ENCODE data around the gene VAV1. TPM values are rescaled to one million over a fixed set of nuclear protein-coding genes. Genes with fewer than 3 reads are reported as not detected.

VAV1 gene
- total and polyA plus RNA-seq, 2 of the 13 experiments (the other 11 are each of a cell fraction or from before 2014, with no cell fraction given) = not detected

DNA sequence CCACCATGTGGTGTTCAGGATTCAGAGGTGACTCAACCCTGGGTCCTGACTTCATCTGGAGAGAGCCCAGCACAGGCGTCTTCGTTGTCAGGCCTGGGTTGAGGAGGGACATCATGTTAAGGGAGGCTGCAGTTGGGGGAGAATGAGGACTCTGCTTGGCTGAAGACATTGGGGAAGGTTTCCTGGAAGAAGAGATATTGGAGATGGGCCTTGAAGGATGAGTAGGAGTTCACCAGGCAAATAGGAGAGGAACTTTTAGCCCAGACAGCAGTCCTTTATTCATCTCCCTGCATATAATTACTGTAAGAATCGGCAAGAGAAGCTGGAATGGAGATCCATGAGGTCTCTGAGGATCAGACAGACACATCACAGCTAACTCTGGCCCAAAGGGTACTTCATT, 38.9 kb downstream of the VAV1 start (continued):
- TF ChIP-seq, protein P1, sequence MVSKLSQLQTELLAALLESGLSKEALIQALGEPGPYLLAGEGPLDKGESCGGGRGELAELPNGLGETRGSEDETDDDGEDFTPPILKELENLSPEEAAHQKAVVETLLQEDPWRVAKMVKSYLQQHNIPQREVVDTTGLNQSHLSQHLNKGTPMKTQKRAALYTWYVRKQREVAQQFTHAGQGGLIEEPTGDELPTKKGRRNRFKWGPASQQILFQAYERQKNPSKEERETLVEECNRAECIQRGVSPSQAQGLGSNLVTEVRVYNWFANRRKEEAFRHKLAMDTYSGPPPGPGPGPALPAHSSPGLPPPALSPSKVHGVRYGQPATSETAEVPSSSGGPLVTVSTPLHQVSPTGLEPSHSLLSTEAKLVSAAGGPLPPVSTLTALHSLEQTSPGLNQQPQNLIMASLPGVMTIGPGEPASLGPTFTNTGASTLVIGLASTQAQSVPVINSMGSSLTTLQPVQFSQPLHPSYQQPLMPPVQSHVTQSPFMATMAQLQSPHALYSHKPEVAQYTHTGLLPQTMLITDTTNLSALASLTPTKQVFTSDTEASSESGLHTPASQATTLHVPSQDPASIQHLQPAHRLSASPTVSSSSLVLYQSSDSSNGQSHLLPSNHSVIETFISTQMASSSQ (IDR thresholded peaks at IDR 0.05; ENCODE audit: low read depth) = no peak
- TF ChIP-seq, protein P1 (CRISPR knock-in tag; IDR thresholded peaks at IDR 0.05; ENCODE audit: borderline replicate concordance) = no peak
- TF ChIP-seq TEAD3 (CRISPR knock-in tag; optimal IDR thresholded peaks at IDR 0.05; ENCODE audit: borderline replicate concordance) (no peak), ZNF546 (CRISPR knock-in tag; conservative IDR thresholded peaks at IDR 0.05) (no peak), REPIN1 (CRISPR knock-in tag; IDR thresholded peaks at IDR 0.05; ENCODE audit: borderline replicate concordance, low read depth) (no peak), ZNF790 (CRISPR knock-in tag; IDR thresholded peaks at IDR 0.05; ENCODE audit: borderline replicate concordance) (no peak), ZNF512B (CRISPR knock-in tag; IDR thresholded peaks at IDR 0.05; ENCODE audit: borderline replicate concordance) (no peak)
- TF ChIP-seq, protein P2, sequence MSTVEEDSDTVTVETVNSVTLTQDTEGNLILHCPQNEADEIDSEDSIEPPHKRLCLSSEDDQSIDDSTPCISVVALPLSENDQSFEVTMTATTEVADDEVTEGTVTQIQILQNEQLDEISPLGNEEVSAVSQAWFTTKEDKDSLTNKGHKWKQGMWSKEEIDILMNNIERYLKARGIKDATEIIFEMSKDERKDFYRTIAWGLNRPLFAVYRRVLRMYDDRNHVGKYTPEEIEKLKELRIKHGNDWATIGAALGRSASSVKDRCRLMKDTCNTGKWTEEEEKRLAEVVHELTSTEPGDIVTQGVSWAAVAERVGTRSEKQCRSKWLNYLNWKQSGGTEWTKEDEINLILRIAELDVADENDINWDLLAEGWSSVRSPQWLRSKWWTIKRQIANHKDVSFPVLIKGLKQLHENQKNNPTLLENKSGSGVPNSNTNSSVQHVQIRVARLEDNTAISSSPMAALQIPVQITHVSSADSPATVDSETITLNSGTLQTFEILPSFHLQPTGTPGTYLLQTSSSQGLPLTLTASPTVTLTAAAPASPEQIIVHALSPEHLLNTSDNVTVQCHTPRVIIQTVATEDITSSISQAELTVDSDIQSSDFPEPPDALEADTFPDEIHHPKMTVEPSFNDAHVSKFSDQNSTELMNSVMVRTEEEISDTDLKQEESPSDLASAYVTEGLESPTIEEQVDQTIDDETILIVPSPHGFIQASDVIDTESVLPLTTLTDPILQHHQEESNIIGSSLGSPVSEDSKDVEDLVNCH (CRISPR knock-in tag; IDR thresholded peaks at IDR 0.05) = no peak
